Sigmoid colon (tissue), 4 donors: Measurements from ENCODE around the gene THAP5.

Source experiments
- POLR2A ChIP-seq, 2 donors: fragments of 450-650 bp; IDR thresholded peaks; one replicate each; pipeline ENCODE4 v1.6.1; 2016; ENCODE audit warnings: antibody characterized with exemption in 2 of 2, mild to moderate bottlenecking in 2 of 2, moderate library complexity in 2 of 2
- POLR2AphosphoS5 ChIP-seq, 4 donors: sonication (generic); formaldehyde crosslinking; IDR thresholded peaks; one replicate each; pipeline ENCODE4 v1.6.1; 2017; ENCODE audit warnings: antibody characterized with exemption in 4 of 4
- TF ChIP-seq, protein P1 (sequence below), 4 experiments: fragments of 450-650 bp in 3 of 4; fragments of 200-600 bp in 1 of 4; IDR thresholded peaks; one replicate each; pipeline ENCODE4 v1.5.1; 2016 to 2019; ENCODE audit warnings: antibody characterized with exemption in 4 of 4, mild to moderate bottlenecking in 3 of 4, moderate library complexity in 2 of 4

DNA sequence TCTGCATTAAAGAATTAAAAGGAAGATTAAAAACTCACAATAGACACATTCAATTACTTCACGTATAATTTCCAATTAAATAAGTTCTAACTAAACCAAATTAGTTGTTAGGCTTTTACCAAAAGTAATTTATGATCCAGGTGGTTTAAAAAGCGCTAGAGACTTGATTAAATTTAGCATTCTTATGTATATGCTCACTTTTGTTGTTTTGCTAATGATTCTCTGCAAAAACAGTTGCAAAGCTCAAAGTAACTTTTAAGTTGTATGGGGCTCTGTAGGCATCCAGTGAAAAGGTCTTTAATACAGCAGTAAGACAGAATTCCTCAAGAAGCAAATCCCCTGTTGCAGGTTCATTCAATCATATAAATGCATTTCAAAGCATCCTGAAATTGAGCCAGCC lies 28.0 kb downstream of the THAP5 start:
- TF ChIP-seq POLR2A (IDR thresholded peaks at IDR 0.05) (no peak), POLR2AphosphoS5 (IDR thresholded peaks at IDR 0.05) (no peak)
- TF ChIP-seq, protein P1, sequence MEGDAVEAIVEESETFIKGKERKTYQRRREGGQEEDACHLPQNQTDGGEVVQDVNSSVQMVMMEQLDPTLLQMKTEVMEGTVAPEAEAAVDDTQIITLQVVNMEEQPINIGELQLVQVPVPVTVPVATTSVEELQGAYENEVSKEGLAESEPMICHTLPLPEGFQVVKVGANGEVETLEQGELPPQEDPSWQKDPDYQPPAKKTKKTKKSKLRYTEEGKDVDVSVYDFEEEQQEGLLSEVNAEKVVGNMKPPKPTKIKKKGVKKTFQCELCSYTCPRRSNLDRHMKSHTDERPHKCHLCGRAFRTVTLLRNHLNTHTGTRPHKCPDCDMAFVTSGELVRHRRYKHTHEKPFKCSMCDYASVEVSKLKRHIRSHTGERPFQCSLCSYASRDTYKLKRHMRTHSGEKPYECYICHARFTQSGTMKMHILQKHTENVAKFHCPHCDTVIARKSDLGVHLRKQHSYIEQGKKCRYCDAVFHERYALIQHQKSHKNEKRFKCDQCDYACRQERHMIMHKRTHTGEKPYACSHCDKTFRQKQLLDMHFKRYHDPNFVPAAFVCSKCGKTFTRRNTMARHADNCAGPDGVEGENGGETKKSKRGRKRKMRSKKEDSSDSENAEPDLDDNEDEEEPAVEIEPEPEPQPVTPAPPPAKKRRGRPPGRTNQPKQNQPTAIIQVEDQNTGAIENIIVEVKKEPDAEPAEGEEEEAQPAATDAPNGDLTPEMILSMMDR (IDR thresholded peaks at IDR 0.05): no peak
